ENCODE measurements around the gene ARHGAP26.
"Not testable (repeated sequence)": the region's sequence is repeated elsewhere in the genome, so short reads cannot be mapped to it uniquely, and the experiment has no call there.

ARHGAP26 gene

DNA sequence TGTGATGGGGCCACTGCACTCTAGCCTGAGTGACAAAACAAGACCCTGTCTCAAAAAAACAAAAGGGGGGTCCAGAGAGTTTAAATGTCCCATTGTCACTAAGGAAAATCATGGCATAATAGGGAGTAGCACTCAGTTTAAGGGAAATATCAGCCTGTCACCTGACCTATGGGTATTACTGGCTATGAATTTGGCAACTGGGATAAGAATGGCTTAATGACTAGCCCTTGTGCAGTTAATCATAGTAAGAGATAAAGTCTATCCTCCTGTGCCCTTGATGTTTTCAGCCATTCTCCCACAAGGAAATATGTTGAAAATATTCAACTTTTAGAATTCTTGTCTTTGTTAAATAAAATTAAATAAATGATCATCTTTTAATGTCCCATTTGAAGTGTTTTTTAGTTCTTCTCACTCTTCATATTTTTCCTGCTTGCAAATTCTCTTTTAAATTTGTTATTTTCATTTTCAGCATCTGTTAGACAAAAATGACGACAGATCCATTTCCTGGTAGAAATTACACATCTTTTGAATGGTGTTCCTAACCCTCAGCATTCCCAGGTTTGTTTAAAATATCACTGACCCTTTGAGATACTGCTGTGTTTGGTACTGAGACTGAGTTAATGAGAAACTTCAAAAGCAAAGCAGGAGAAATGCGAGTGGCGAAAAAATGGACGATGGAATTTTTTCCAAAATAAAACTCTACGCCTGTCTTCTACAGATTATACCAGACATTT lies 191.4 kb downstream of the ARHGAP26 start:
- no peak for DNase-seq (ENCODE audit: low spot score)

DNA sequence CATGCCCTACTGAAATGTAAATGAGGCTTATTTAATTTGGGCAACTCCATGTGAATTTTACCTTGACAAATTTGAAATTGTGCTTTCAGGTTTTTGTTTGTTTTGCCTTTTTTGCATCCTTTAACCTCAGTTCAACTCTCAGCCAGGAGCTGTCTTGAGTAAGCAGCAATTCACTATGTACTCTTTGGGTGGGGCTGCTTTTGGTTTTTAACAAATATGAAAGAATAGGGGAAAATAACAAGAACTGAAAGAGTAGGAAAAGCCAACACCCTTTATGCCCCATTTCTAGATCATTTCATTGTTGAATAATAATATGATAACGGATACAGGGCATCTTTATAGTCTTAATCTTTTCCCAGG lies 192.0 kb downstream of the ARHGAP26 start:
- DNase-seq (ENCODE audit: low spot score), result no peak

DNA sequence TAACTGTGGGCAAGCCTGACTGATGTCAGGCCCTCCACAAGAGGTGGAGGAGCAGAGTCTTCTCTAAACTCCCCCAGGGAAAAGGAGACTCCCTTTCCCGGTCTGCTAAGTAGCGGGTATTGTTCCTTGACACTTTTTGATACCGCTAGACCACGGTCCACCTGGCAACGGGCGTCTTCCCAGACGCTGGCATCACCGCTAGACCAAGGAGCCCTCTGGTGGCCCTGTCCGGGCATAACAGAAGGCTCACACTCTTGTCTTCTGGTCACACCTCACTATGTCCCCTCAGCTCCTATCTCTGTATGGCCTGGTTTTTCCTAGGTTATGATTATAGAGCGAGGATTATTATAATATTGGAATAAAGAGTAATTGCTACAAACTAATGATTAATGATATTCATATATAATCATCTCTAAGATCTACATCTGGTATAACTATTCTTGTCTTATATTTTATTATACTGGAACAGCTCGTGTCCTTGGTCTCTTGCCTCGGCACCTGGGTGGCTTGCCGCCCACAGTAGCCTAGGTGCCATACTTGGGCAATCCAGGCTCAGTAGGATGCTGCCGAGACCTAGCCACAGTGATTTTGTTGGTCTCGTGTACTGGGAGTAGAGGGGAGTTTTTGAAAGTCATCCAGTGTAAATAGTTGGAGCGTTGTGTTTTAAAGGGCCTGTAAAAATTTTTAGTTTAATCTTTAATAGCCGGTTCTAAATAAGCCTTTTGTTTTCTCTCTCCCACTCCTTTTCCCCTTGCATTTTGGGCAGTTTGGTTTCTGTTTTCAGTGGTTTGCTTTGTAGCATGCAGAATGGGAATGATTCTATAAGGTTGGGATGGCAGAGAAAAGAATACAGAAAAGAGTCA lies 195.3 kb downstream of the ARHGAP26 start:
- DNase-seq (ENCODE audit: low spot score), result not testable (repeated sequence)

DNA sequence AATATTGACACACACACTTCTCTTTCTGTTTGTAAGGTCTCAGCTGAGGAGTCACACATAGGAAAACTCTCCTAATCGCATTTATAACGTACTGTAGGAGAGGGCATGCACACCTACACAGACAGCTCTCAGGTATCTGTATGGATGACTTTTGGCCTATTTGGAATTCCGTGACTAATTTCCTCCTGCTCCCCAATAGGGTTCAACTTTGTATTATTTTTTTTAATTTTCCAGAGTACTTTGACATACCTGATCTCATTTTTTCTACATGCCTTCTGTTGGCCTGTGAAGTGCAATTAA lies 195.9 kb downstream of the ARHGAP26 start:
- no peak for DNase-seq (ENCODE audit: low spot score)

DNA sequence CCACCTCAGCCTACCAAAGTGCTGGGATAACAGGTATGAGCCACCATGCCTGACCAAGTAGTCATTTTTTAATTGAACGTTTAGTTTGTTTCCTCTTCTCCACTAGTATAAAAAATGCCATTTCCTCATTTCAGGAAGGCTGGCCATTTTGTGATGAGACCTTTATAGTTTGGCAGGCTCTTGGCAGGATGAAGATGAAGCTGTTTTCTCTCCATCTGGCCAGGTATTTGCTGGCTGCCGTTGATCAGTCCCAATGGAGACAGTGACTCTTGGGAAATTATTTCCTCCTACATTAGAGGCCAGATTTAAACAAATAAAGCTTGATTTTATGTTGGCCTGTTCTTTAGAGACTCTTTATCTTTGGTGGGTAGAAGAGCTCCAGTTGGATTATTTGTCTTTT lies 199.0 kb downstream of the ARHGAP26 start:
- DNase-seq (ENCODE audit: low spot score), result no peak

DNA sequence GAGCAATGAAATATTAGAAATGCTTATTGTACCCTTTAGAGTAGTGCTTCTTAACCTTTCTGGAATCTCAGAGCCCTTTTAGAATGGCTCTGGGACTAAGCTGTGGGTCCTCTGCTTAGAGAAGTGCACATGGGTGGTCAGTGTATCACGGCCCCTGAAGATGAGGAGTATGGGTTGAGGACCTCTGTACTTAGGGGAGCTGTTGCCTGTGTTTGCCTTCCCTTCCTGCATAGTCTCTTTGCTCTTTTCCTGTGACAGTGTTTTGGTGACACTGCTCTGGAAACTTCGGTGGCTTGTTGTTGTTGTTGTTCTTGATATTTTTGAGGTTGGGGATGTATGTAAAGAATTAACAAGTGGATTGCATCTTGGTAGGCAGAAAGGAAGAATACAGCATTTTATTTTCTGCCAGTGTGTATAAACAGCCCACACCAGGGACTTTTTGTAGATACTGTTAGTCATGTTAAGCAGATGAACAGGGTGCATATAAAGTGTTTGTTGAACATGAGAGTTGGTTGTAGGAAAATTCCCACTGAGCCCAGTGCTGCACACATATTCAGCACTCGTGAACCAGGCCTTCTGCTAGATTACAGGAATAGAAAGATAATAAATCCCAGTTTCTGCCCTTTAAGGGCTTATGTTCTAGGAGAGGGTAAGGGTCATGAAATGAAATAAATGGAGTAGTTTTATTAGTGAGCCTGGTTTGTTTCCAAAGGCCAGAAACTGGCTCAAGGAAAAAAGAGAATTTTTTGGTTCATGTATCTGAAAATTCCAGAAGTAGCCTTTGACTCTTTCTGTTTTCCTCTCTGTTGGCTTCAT lies 199.7 kb downstream of the ARHGAP26 start:
- no peak for DNase-seq (ENCODE audit: low spot score)

DNA sequence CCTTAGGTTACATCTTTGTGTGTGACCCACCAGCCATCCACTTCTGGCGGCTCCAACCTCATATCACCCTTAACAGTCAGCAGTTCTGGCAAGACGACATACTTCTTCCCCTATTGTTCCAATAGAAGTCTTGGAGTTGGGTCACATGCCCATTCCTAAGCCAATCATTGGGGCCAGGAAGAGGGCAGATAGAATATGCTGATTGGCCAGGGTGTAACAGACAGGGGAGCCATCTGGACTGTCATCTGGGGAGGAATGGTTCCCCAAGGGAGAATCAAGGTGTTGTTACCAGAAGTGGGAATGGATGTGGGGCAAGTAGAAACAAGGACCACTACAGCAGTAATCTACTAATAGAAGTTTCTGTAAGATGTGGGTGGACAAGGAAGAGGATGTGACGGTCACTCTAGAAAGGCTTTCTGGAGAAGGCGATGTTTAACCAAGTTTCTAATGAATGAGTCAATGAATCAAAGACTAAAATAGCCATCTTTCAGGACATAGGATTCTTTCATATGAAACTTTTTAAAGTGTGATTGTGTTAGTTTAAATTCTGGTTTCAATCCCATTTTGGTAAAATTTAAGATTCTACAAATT lies 200.4 kb downstream of the ARHGAP26 start:
- DNase-seq (ENCODE audit: low spot score), result no peak

DNA sequence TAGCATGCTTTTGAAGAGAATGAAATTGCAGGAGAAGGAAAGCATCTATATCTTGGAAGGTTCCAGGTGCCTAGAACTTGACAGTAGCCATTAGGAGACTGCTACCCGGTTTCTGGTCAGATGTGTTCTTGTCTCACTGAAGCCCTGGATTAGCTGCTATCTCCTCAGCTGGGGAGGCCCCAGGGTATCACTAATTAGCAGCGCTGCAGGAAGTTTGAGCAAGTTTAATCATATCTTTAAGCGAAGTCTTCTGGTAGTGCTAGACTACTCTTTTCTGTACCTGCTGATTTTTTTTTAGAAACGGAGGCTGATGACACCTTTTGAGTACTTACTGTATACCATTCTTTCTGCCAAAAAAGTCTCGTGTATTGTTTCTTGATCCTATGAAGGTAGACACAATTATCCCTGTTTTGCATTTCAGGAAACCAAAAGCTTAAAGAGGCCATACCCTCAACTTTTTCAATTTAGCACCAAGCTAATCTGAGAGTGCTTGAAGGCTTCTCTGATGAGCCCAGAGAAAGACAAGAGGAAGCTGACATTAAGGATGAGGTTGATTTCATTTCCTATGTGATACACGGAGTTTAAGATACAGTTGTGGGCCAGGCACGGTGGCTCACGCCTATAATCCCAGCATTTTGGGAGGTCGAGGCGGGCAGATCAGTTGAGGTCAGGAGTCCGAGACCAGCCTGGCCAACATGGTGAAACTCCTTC lies 201.3 kb downstream of the ARHGAP26 start:
- DNase-seq (ENCODE audit: low spot score), result no peak

DNA sequence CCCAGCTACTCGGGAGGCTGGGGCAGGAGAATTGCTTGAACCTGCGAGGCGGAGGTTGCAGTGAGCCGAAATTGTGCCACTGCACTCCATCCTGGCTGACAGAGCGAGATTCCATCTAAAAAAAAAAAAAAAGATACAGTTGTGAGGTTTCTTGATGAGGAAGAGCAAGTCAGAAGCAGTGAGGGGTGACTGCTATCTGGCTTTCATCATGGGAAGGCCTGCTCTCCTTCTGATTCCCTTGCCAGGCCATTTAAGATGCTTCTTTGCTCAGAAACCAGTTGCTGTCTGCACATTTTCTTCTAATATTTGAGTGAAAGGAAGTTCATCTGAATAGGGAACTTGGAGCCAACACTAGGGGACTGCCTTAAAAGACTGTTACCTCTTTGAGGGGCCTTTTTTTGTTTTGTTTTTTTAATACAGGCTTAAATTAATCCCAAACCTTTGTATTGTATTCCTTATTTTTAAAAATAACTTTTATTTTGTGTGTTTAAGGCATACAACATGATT lies 201.9 kb downstream of the ARHGAP26 start:
- no peak for DNase-seq (ENCODE audit: low spot score)

DNA sequence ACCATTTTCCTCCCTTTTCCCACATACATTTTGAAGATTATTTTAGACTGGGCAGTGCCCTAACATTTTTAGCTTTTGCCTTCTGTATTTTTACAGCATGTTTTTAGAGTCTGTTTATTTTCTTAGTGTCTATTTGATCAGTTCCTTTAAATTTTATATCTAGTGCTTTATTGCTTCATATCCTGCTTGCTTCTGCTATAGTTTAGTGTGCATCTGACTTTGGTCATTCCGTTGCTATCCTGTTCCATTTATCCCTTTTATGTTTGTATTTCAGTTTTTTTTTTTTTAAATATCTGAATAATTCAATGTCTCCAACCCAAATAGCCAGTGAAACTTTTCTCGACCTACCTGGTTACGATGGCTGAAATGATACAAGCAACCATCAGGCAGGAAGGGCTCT lies 203.8 kb downstream of the ARHGAP26 start:
- DNase-seq (ENCODE audit: low spot score), result no peak

DNA sequence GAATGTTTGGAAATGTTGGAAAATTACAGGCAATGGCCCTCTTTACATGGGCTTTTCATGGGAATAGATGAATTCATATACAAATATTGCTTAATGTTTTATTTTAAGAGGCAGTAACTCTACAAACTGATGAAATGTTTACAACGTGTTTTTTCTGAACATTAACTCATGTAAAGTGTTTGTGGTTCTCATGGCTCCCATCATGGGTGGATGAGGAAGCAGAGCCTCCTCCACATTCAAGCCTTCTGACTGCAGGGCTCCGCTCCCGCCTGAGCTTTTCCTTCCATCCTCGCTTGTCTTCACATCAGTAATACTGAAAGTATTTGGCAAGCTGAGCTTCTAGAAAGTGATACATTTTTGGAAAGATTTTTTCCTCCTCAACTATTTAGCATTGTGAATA lies 204.2 kb downstream of the ARHGAP26 start:
- no peak for DNase-seq (ENCODE audit: low spot score)

DNA sequence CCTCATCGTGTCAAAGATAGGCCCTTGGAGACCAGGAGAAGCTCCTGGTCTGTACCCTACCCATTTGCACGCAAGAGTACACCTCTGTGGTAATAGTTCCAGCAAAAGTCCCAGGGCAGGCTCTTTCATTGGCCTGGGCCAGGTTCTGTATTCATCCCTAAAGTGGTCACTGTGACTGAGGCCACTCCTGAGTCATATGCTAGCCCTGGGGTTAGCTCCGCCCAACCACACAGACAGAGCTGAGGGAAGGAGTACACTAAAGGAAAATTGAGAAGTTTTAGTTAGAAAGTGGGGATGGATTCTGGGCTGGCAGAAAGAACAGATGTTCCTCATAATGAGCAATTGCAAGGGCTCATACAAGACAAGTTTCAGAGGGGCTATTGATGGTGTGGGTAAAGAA lies 206.7 kb downstream of the ARHGAP26 start:
- no peak for DNase-seq (ENCODE audit: low spot score)

DNA sequence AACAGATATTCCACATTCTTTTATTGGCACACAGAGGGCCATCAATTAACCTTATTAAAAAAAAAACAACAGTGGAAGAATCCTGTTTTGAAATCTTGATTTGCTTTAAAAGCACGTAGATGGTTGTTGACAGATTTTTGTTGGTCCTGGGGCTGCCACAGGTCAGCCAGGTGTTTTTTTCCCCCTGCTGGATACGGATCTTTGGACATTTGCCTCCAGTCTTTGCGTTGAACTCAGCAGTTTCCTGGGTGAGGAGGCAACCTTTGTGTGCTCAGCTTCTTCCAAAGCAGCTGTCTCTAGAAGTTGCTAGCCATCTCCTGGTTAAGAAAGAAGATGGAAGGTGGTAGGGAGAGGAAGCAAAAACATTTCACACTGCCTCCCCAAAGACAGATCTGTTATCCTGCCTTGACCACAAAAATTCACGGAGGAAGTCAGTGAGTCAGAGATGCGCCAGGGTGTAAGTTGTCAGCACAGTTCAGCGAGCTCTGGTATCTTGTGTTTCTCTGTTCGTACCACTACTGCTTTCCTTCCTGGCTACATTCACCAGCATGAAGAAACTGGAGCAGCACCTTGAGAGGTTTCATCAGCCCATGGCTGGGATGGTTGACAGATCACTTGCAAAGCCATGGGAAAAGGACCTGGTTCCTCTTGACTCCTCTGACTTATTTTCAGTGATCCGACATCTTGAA lies 207.3 kb downstream of the ARHGAP26 start:
- DNase-seq (ENCODE audit: low spot score), result no peak

DNA sequence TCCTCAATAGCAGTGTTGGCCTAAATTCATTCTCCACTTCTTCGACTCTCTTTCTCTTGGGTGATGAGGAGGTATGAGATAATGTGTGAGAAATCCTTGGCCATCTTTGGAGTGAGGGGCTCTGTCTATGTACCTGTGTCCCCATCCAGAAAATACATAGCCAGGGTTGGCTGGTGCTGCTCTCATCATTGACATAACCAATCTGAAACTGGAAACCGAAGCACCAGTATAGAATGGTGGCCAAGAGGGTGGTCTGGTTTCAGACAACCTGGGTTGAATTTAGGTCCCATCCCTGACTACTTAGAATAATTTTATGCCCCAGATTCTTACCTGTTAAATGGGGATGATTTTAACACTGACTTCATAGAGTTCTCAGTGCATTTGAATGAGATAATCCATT lies 208.1 kb downstream of the ARHGAP26 start:
- no peak for DNase-seq (ENCODE audit: low spot score)

DNA sequence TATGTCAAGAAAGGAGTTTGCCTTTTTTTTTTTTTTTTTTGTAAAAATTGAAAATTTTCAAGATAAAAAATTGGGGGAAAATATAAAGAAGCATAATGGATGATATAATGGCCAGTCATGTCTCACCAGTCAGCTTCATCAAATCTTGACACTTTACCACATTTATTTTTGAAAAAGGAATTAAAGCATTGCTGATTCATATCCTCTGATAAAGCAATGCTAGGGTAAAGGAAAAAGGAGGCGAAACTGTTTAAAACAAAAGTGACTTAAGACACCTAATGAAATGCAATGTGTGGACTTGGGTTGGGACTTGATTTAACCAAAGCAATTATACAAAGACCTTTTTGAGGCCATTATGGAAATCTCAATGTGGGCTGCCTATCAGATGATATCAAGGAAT lies 208.5 kb downstream of the ARHGAP26 start:
- DNase-seq (ENCODE audit: low spot score), result no peak

DNA sequence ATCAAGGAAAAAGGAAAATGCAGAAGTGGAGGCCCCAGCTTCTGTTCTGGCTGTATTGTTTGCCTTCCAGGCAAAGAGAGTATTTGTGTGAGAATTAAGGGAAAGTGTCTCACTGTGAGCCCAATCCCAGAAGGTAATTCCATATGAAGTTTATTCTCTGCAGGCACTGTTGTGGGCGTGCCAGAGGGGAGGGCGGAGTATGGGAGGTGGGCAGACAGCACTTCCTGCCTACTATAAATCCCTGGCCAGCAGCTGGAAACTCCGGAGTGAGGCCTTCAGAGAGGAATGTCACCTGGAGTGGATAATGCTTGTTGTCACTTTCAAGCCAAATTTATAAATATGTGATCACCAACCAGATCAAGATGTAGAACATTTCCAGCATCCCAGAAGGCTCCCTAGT lies 209.5 kb downstream of the ARHGAP26 start:
- no peak for DNase-seq (ENCODE audit: low spot score)

DNA sequence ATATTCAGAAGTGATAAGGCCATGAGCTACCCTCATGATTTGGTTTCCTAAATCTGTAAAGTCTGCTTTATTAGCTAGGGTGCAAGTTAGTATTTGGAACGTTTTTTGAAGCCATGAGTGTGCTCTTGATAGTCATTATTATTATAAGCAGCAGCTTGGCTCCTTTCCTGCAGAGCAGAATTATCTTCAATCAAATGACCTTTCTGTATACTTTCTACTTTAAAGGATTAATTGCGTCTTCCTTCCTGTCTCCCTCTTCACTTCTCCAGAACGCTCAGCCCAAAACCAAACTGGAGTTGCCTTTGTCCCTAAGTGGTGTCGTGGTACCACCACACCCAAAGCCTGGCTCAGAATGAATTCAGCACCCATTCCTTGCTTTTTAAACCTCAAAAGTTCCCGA lies 211.3 kb downstream of the ARHGAP26 start:
- DNase-seq (ENCODE audit: low spot score), result no peak

DNA sequence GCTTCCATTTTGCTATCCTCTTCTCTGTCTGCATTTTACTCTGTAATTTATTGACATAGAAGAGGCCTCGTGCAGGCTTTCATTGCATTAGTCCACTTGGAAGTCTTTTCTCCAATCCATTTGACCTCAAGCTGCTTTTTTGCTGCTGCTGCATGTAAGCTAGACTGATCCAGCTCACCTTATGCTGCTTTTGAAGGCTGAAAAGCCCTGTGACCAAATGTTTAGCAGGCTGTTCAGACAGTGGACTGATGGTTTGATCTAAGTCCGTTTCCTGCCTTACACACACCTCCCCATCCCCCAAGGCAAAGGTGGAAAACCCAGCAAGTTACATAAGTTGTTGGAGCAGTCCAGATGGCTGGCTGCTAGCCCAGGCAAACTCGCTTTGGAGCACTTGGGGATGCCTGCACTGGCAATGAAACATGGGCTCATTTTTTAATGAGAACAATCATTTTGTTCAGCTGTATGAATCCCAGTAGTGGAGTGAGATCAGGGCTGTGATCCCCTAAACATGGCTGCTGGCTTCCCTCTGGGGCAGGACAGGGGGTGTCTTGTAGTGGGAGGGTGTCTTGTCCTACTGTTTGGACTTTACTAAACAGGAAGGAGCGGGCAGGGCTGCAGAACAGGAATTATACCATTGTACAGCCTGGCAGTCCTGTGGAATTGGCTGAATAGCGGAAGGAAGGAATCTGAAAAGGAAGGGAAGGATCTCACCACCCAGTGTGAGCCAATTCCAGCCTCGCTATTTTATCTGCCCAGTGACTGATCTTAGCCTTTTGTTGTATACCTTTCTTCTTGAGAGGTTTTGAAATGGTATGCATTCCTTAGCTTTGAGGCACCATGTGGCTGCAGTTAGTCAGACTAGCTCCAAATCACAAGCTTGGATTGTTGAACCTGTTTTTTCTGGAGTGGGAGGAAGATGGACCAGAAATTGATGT lies 212.0 kb downstream of the ARHGAP26 start:
- DNase-seq (ENCODE audit: low spot score), result peak; percentile 19

DNA sequence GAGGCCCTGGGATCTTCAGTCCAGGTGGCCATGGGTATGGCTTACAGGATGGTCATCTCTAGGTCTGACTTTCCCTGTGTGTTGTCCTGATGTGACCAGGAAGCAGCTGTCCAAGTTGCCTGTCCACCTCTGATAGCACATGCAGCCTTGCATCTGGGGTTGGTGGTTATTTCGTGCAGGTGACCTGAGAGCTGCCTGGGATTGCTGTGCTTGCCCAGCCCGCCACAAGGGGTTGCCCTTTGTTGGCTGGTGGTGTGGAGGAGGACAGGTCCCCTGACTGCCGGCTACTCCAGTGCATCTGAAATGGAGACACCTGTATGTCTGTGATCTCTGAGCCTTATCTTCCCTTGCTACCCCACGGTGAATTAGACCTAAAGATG lies 212.6 kb downstream of the ARHGAP26 start:
- DNase-seq (ENCODE audit: low spot score), result no peak

DNA sequence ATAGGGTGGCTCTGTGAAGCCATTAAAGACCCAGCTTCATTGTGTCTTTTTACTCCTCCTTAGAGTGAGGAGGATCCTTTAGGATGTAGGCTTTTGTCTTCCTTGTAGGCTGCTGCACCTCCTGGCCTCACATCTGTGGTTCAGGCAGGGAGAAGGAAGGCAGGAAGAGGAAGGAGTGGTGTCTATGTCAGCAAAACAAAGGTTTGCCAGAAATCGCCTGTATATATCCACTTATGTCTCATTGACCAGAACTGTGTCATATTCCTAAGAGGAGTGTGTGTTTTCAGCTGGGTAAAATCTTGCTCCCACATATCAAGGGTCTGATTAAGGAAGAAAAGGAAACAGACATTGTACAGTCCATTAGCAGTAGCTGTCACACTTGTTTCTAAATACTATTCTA lies 213.8 kb downstream of the ARHGAP26 start:
- no peak for DNase-seq (ENCODE audit: low spot score)
